Breast epithelium (tissue), 4 donors: ENCODE results near the gene EN2. TPM values are rescaled to one million over a fixed set of nuclear protein-coding genes. Genes with fewer than 3 reads are reported as not detected.

Source experiments
- DNase-seq, 2 donors: peaks; one replicate each; pipeline ENCODE4 v3.0.0-alpha.2; 2019; ENCODE audit warnings: low spot score in 2 of 2
- H3K27ac ChIP-seq, 2 donors: fragments of 200-600 bp; sonication (generic) in 1 of 2; one replicate each; pipeline ENCODE4 v1.5.1; 2016 to 2019; ENCODE audit warnings: mild to moderate bottlenecking in 1 of 2
- H3K27me3 ChIP-seq, 2 donors: fragments of 200-600 bp; sonication (generic) in 1 of 2; one replicate each; pipeline versions ENCODE4 v1.5.1 to v1.6.0; 2017 to 2019; ENCODE audit warnings: control low read depth in 1 of 2, mild to moderate bottlenecking in 1 of 2
- H3K36me3 ChIP-seq: fragments of 200-600 bp; one replicate; pipeline ENCODE4 v1.5.1; 2019
- H3K4me1 ChIP-seq, 2 donors: fragments of 200-600 bp; sonication (generic); one replicate each; pipeline ENCODE4 v1.5.1; 2016 to 2019; ENCODE audit warnings: control low read depth in 1 of 2
- H3K4me3 ChIP-seq, 3 donors: fragments of 200-600 bp; sonication (generic); 1 replicate in 2 of 3; 2 replicates in 1 of 3; pipeline ENCODE4 v1.5.1; 2016 to 2019; ENCODE audit warnings: mild to moderate bottlenecking in 3 of 3, moderate library complexity in 2 of 3
- H3K9me3 ChIP-seq, 2 donors: fragments of 200-600 bp; sonication (generic) in 1 of 2; one replicate each; pipeline ENCODE4 v1.5.1; 2016 to 2019; ENCODE audit warnings: control low read depth in 1 of 2
- POLR2A ChIP-seq: fragments of 450-650 bp; IDR thresholded peaks from one replicate; pipeline ENCODE4 v1.6.1; 2016; ENCODE audit warnings: antibody characterized with exemption, mild to moderate bottlenecking, moderate library complexity
- POLR2AphosphoS5 ChIP-seq, 3 donors: sonication (generic); formaldehyde crosslinking; IDR thresholded peaks; one replicate each; pipeline ENCODE4 v1.6.1; 2017; ENCODE audit warnings: antibody characterized with exemption in 3 of 3
- intact Hi-C: fragments of 100-400 bp; cut with DNase I; formaldehyde crosslinking; loops from one replicate; pipeline ENCODE4 v1.15.1; 2023; ENCODE audit warnings: low total_unique reads
- total RNA-seq, 3 donors: library from RNA; depleted of rRNA; stranded (reverse); fragments of >200 nt; gene quantifications; one replicate each; pipeline ENCODE4 v1.1.0, GENCODE V29; 2016
- TF ChIP-seq, protein P1 (sequence below), 3 donors: fragments of 450-650 bp; IDR thresholded peaks; one replicate each; pipeline ENCODE4 v1.5.1; 2016 to 2017; ENCODE audit warnings: antibody characterized with exemption in 3 of 3, mild to moderate bottlenecking in 3 of 3, moderate library complexity in 3 of 3

The EN2 gene
- total RNA-seq, 3 donors from 2014 or later = 0.32 to 0.33 TPM; not detected in 1

DNA sequence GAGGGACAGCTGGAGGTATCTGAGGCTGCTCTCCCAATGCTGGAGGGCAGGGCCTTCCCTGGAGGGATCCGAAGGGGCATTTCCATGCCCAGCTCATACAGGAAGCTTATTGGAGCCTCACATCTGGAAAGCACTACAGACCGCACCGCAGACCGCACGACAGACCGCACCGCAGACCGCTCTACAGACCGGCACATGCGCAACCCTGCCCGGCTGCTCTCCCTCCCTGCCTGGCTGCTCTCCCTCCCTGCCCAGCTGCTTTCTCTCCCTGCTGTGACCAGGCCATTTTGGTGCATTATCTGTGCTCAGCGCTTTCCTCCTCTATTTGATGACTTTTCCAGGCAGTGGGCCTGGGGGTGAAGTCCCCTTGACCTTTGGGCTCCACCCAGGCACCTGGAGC lies 39.6 kb upstream of the EN2 start:
- Histone ChIP-seq H3K27me3 (peaks cover 0 to 40% of the 10 kb centered on the region in 2 donors), H3K4me3 (no peak overlapping the region), H3K4me1 (no peaks in the 10 kb centered on the region), H3K9me3 (no peaks in the 10 kb centered on the region), H3K36me3 (no peaks in the 10 kb centered on the region), H3K27ac (no peak overlapping the region)
- no peak for DNase-seq
- intact Hi-C loops = no loop called here
- TF ChIP-seq, protein P1, sequence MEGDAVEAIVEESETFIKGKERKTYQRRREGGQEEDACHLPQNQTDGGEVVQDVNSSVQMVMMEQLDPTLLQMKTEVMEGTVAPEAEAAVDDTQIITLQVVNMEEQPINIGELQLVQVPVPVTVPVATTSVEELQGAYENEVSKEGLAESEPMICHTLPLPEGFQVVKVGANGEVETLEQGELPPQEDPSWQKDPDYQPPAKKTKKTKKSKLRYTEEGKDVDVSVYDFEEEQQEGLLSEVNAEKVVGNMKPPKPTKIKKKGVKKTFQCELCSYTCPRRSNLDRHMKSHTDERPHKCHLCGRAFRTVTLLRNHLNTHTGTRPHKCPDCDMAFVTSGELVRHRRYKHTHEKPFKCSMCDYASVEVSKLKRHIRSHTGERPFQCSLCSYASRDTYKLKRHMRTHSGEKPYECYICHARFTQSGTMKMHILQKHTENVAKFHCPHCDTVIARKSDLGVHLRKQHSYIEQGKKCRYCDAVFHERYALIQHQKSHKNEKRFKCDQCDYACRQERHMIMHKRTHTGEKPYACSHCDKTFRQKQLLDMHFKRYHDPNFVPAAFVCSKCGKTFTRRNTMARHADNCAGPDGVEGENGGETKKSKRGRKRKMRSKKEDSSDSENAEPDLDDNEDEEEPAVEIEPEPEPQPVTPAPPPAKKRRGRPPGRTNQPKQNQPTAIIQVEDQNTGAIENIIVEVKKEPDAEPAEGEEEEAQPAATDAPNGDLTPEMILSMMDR (IDR thresholded peaks at IDR 0.05) = no peak
- TF ChIP-seq POLR2A (no peak), POLR2AphosphoS5 (IDR thresholded peaks at IDR 0.05) (no peak)

DNA sequence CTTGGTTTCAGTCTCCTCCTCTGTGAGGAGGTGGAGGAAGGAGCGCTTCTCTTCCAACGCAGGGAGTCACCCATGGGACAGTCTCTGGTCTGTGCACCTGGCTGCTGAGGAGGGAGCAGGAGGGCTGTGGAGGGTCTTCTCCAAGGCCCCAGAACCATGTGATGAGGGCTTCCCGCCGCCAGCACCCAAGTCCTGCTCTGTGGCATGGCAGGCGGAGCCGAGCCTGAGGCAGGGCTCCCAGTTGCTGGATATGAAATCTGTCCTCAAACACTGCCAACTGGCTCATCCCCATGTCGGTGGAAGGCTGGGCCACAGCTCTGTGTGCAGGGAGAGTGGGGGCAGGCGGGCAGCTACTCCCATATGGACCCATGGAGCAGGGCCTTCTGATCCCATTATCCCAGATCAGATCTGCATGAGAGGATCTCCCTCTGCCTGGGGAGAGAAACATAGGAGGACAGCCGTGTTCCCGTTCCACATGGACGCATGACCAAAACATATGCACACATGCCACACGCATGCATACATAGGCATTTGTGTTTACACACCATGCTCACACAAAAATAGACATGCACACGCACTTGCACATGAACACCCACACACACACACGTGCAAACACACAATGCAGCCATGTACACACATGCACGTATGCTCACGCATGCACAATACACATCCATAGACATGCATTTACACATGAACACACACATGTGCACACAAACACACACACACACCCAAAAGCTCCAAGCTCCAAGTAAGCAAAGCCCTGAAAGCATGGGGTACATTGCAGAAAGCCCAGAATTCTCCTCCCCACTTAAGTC lies 38.8 kb upstream of the EN2 start:
- H3K27ac ChIP-seq = no peak overlapping the region
- peaks cover 0 to 48% of the 10 kb centered on the region in 2 donors for H3K27me3 ChIP-seq
- no peaks in the 10 kb centered on the region for H3K36me3 ChIP-seq
- no peak for DNase-seq
- H3K4me3 ChIP-seq = no peak overlapping the region
- intact Hi-C loops = no loop called here
- H3K9me3 ChIP-seq = no peaks in the 10 kb centered on the region
- no peaks in the 10 kb centered on the region for H3K4me1 ChIP-seq
- TF ChIP-seq POLR2AphosphoS5 (IDR thresholded peaks at IDR 0.05) = no peak
- TF ChIP-seq POLR2A = no peak
- TF ChIP-seq, protein P1 (IDR thresholded peaks at IDR 0.05) = no peak

DNA sequence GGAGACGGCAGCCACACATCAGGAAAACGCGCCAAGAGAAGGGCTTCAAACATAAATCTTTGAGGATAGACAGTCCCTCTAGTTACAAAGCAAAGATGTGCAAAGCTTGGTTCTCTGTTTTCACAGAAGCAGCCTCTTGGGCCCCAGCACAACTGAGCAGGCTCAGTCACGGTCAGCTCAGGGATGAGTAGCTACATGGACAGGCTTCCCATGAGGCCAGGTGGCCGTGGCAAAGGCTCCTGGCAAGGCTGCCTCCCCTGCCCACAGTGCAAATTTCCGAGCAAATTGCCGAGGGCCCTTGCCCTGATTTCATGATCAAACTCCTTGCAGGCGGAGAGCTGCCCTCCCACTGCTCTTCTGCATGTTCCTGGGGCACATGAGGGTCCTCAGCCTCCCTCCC lies 37.8 kb upstream of the EN2 start:
- H3K27me3 ChIP-seq = peaks cover 0 to 56% of the 10 kb centered on the region in 2 donors
- no peak for TF ChIP-seq POLR2A
- TF ChIP-seq, protein P1 (IDR thresholded peaks at IDR 0.05) = no peak
- no peak for TF ChIP-seq POLR2AphosphoS5 (IDR thresholded peaks at IDR 0.05)

DNA sequence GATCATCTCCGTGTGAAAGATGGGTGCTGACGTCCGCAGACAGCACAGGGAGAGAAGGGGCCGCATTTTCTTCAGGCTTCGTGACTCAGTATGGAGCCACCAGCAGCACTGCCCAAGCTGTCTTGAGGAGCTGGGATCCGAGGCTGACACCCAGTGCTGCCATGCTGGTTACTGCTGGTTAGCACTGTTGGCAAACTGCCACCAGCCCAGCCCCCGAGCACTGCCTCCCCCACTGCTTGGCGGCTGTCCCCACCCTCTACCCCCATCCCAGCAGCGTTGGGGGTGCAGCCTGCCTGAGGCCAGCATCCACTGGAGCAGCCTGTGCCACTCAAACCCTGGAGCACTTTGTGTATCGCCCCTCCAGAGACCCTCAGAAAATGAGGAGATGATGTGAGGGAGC lies 35.8 kb upstream of the EN2 start:
- TF ChIP-seq POLR2A (no peak), POLR2AphosphoS5 (IDR thresholded peaks at IDR 0.05) (no peak)
- TF ChIP-seq, protein P1 (IDR thresholded peaks at IDR 0.05) = no peak

More for the DNA sequence above, 37.8 kb upstream of the EN2 start:
- intact Hi-C loops = no loop called here
- no peak overlapping the region for H3K4me3 ChIP-seq
- no peak overlapping the region for H3K27ac ChIP-seq
- DNase-seq = no peak
- H3K4me1 ChIP-seq = no peaks in the 10 kb centered on the region
- H3K36me3 ChIP-seq = no peaks in the 10 kb centered on the region
- H3K9me3 ChIP-seq = no peaks in the 10 kb centered on the region

DNA sequence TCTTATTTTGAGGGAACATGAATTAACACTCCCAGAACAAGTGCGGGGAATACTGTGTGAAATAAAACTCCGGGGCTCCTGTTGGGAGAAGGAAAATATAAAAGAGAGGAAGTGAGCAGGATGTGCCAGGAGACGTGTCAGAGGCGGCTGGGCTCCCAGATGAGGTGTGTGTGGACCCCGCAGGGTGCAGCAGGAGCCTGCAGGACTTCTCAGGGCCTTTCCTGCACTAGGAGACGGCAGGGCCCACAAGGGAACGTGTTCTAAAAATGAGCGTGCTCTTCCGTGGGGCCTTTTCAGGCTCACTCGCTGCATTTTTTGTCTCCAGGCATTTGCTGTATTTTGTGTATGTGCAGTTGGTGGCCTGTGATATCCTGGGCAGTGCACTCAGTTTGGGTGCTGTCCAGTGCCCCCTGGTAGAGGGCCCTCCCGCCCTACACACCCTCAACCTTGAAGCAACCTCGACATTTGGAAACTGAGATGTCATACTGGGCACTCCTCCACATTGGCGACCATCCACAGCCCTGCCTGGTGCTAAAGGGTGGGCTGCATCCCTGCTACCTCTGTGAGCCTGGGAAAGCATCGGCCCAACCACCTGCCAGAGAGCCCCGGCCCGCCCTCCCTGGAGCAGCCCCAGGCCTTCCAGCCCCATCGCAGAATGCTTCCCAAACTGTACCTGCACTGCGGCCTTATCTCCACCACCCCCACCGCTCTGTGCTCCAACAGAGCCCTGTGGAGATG lies 35.2 kb upstream of the EN2 start:
- H3K9me3 ChIP-seq = no peaks in the 10 kb centered on the region
- no peak overlapping the region for H3K27ac ChIP-seq
- intact Hi-C loops = no loop called here
- peaks cover 0 to 58% of the 10 kb centered on the region in 2 donors for H3K27me3 ChIP-seq
- TF ChIP-seq, protein P1 (IDR thresholded peaks at IDR 0.05) = no peak
- no peak for TF ChIP-seq POLR2A
- TF ChIP-seq POLR2AphosphoS5 (IDR thresholded peaks at IDR 0.05) = no peak
- no peaks in the 10 kb centered on the region for H3K36me3 ChIP-seq
- H3K4me3 ChIP-seq = no peak overlapping the region
- DNase-seq = no peak
- no peaks in the 10 kb centered on the region for H3K4me1 ChIP-seq

More for the DNA sequence above, 35.8 kb upstream of the EN2 start:
- H3K4me1 ChIP-seq = no peaks in the 10 kb centered on the region
- no peak overlapping the region for H3K4me3 ChIP-seq
- DNase-seq = no peak
- peaks cover 0 to 56% of the 10 kb centered on the region in 2 donors for H3K27me3 ChIP-seq
- H3K9me3 ChIP-seq = no peaks in the 10 kb centered on the region
- intact Hi-C loops = no loop called here
- H3K36me3 ChIP-seq = no peaks in the 10 kb centered on the region
- H3K27ac ChIP-seq = no peak overlapping the region
